GM21390 (cell line): ENCODE data around the gene AVL9.
"Not testable (repeated sequence)": the region's sequence is repeated elsewhere in the genome, so short reads cannot be mapped to it uniquely, and the experiment has no call there.

Experiments
- ATAC-seq: cut with Tn5 transposase; IDR thresholded peaks from one replicate; pipeline ENCODE4 v1.9.1; 2021; ENCODE audit not compliant: unreplicated experiment

Gene AVL9

DNA sequence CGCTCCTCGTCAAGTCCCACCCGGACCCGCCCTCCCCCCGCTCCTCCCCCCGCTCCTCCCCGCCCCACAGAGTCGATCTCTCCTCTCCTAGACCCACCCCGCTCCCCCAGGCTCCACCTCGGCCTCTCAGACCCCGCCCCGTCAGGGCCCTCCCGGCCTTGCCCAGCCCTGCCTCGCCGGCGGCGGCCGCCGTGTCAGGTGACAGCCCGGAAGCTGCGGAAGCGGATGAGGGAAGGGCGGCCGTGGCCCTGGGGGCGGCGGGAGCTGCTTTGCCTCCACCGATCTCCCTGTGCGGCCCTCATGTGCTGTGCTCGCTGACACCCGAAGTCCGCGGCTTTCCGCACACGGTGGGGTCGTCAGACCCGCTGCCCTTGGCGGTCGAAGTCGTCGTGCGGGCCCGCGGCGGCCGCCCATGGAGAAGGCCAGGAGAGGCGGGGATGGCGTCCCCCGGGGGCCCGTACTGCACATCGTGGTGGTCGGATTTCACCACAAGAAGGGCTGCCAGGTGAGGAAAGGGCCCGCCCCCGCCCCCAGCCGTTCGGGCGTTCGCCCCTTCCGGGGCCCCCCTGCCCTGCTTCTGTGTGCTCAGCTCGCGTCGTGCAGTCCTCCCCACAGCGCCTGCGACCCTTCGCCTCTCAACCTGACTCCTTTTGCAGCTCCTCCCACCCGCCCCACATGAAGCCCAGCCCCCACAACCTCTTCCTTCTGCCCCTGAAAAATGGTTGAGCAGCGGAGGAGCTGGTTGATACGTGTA is at the start of gene AVL9:
Gene AVL9 (plus strand): TSS at position 192 of the 754 bp plus-strand sequence. CDS start 221 bp downstream, at position 413.
- ATAC-seq = peak; percentile 94

DNA sequence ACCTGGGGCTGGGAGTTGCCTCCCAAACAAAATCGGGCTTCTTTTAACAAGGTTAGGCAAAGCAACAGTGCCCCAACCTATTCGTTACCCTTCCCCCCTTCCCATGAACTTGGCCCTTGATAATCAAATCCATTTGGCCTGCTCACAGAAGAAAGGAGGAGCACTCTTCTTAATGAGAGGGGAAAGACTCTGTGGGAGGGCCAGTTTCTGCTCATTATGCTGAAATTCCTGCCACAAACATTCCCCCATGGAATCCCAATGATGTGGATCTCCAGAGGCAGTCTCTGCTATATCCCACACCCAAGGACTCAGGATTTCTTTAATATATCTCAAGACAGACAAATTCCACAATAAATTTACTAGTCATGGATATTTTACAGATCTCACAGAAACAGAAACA is 48.1 kb upstream of the AVL9 start:
- ATAC-seq = no peak

DNA sequence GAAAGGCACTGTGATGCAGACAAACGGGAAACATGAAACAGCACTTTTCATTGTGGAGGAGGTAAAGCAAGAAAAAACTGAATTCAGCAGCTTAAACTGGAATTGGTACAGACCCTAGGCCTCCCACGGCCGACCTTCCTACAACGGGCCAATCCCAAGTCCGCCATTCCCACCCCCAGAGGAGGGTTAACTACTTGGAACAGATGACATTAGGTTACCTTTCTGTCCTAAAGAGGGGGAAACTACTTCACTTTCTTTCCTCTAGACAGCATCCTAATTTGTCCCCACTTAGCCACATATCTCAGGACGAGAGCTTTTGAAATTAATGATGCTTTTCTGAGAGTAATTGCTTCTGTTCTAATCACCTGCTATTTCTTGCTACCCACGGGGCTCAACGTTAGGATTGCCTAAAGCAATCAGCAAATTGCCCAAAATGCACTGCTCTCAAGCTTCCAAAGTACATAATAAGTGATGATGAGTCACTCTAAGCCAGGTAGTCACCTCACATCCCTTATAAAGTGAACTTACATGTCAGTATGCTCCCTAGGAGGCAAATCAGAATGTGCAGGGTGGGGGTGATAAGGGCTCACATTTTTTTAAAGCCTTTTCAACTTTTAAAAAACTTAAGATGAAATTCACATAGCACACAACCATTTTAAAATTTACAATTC is 41.8 kb upstream of the AVL9 start:
- no peak for ATAC-seq

DNA sequence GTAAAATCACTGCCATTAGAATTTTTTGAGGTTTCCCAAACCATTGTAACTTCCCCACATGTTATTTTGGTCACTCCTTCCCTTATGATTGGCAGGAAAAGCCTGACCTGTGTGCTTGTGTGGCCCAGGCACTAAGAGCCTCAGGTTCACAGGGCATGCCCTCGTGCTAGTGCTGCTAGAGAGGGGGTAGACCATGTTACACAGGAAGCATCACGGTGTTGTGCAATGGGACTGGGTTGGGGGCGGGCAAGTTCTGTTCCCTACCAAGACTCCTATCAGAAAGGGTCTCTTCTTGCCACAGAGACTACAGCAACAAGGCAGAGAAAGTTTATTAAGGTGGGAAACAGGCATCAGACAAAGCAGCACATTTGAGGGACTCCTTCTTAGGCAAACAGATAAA is 37.3 kb upstream of the AVL9 start:
- ATAC-seq = no peak

DNA sequence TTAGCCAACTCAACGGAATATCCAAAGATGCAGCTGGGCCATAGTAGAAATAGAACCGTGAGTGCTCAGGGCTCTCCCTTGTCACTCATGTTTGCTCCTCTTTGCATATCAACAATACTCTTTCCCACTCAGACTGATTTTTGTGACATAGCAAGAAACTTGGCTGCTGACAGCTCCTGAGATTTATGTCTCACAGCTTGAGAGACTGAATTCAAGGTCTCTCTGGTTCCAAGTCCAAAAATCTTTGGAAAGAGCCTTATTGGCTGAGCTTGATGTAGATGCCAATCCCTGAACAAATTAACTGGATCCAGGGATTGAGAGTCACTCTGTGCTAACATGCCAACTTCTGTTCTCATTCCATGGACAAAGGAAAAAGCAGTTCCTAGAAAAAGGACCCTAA is 35.5 kb upstream of the AVL9 start:
- ATAC-seq = no peak

DNA sequence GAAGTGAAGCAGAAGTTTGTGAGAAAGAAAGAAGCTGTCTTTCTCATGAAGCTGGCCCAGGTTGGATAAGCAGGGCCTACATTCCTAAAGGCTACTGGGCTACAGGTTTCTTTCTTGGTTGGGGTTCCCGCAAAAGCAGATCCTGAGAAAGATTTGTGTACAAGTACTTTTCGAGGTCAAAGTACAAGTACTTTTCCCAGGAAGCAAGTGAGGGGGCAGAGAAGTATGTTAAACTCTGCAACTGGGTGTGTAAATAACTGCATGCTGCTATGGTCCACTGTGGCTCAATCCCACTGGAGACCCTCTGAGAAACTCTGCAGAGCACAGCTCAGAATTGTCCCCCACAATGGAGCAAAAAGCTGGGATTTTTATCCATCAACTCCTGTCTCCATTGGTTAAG is 33.8 kb upstream of the AVL9 start:
- no peak for ATAC-seq

DNA sequence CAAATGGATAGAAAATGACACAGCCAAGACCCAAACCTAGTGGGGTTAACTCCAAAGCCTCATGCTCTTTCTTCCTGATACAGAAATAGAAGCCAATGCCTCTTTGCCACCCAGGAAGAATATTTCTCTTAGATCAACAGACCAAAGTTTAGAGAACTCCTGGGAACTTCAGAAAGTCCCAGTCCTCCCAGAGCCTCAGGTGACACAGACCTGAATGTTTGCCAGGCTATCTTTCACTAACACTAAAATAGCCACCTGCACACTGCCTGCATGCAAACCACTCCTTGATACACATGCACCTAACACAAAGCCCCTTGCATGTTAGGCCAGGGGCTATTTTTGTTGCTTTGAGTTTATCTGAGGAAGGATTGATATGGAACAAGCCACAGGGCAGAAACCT is 32.8 kb upstream of the AVL9 start:
- no peak for ATAC-seq

DNA sequence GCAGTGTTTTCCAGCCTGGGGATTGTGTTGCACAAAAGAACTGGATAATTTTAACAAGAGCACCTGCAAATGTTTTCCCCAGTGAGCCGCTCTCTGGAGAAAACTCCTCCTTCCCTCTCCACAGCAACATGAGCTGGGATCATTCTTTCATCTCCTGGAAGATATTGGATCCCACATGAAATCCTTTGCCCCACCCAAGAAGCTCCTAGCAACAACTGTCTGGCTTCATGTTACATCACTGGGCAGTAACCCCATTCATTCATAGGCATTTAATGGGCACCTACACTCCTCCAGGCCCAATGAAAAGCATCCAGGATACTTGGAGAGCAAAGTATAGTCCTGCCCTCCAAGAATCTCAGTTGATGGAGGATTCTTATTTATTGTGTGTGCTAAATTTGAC is 32.3 kb upstream of the AVL9 start:
- ATAC-seq = no peak

DNA sequence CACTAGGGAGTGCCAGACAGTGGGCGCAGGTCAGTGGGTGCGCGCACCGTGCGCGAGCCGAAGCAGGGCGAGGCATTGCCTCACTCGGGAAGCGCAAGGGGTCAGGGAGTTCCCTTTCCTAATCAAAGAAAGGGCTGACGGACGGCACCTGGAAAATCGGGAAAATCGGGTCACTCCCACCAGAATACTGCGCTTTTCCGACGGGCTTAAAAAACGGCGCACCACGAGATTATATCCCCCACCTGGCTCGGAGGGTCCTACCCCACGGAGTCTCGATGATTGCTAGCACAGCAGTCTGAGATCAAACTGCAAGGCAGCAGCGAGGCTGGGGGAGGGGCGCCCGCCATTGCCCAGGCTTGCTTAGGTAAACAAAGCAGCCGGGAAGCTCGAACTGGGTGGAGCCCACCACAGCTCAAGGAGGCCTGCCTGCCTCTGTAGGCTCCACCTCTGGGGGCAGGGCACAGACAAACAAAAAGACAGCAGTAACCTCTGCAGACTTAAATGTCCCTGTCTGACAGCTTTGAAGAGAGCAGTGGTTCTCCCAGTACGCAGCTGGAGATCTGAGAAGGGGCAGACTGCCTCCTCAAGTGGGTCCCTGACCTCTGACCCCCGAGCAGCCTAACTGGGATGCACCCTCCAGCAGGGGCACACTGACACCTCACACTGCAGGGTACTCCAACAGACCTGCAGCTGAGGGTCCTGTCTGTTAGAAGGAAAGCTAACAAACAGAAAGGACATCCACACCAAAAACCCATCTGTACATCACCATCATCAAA is 30.5 kb upstream of the AVL9 start:
- ATAC-seq = not testable (repeated sequence)

DNA sequence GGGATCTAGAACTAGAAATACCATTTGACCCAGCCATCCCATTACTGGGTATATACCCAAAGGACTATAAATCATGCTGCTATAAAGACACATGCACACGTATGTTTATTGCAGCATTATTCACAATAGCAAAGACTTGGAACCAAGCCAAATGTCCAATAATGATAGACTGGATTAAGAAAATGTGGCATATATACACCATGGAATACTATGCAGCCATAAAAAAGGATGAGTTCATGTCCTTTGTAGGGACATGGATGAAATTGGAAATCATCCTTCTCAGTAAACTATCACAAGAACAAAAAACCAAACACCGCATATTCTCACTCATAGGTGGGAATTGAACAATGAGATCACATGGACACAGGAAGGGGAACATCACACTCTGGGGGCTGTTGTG is 25.3 kb upstream of the AVL9 start:
- not testable (repeated sequence) for ATAC-seq

DNA sequence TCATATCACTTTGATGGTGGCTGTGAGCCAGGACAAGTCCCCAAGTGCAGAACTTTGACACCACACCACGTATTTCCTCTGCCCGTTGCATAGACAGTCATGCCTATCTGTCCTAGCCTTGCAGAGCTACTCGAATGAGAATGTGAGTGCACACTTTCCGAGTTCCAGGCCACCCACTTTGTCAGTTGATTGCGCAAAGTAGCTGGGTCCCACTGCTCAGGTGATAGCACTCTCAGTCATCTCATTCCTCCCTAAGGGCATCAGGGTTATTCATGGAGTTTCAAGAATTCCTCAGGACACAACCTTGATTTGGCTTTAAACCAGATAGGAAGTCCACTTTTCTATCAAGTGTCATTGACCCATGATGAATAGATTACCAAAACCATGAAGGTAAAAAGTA is 24.4 kb upstream of the AVL9 start:
- no peak for ATAC-seq

DNA sequence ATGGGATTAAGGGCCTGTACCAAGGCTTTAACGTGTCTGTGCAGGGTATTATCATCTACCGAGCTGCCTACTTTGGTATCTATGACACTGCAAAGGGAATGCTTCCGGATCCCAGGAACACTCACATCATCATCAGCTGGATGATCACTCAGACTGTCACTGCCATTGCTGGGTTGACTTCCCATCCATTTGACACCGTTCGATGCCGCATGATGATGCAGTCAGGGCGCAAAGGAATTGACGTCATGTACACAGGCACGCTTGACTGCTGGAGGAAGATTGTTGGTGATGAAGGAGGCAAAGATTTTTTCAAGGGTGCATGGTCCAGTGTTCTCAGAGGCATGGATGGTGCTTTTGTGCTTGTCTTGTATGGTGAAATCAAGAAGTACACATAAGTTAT is 23.3 kb upstream of the AVL9 start:
- ATAC-seq = no peak

DNA sequence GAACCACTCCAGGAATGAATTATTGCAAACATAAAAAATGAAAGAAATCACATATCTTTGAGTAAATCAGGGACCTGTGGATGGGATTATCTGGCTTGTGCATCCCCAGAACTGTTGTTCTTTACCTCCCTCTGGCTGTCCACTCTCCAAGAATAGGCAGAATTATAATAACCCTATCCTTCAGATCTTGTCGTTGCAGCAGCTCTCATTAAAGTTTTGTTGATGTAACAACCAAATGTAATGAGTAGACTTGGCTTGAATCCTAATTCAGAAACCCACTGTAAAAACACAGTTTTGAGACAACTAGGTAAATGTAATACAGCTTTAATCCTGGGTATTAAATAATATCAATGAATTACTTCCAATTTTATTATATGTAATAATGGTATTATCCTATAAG is 21.3 kb upstream of the AVL9 start:
- no peak for ATAC-seq

DNA sequence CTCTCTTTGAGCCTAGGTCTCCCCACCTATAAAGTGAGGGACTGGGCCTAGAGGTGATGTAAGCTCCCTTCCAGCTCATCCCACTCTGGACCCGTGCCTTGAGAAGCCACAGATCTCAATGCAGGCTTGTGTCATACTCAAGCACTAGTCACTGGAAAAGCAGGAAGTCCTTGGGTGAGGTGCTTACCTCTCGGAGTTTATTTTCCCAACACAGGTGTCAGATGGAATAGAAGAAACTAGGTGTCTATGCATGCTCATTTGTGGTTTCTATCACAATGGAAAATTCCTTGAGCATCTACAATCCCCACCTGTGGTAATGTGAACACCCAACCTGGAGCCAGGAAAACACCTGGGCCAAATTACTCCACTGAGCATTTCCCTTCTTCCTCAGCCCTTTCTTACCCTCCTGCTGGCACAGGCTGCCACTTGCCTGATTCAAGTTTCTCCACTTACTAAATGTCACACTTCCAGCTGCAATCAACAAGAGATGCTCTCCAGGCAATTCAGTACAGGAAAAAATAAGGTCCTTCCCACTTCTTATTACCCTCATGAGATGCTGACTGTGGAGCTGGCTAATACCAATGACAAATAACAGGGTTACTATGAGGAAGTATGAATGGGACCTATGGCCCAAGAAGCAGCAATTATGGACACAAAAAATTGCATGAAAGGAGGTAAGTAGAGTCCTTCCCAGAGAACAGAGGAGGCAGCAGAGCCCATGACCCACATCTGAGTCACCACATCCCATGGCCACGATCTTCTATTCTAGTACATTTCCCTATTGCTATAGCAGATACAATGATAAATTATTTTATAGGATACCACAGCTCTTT is 18.3 kb upstream of the AVL9 start:
- ATAC-seq = no peak

DNA sequence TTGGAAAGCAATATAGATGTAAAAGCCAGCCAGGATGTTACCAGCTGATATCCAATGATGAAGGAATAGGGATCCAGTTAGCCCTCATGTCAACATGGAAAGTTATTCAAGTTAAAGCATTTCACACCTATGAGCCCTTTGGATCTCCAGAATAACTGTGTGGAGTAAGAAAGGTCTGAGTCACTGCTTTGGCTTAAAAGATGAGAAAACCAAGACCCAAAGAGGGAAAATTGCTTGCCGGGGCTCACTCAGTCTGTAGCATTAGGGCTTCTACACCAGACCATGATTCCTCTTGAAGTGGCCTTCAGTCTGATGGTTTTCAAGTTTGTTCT is 17.7 kb upstream of the AVL9 start:
- no peak for ATAC-seq

DNA sequence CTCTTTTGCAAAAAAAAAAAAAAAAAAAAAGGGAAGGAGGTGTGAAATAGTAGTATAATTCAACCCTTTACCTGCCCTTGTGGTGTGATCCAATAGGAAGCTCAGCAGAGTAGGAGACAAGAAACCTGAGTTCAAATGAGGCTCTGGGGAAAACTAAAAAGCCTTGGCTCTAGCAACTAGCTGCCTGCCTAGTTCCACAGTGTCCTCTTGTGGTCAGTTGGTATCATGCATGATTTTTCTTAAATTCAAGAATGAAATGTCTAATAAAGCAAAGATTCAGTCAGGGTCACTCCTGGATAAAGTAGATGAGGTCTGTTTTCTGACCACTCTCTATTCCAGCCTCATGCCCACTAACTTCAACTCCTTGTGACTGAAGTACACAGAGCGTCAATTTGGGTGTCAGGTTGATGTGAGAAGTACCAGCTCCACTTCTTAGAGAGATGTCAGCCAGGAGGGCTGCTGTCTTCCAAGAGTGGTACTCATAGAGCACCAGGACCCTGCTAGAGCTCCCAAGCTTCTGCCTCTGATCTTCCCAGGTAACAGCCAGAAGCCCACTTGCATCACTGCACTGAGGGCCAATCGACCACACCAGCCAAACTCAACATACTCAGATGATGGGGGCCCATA is 15.6 kb upstream of the AVL9 start:
- no peak for ATAC-seq

DNA sequence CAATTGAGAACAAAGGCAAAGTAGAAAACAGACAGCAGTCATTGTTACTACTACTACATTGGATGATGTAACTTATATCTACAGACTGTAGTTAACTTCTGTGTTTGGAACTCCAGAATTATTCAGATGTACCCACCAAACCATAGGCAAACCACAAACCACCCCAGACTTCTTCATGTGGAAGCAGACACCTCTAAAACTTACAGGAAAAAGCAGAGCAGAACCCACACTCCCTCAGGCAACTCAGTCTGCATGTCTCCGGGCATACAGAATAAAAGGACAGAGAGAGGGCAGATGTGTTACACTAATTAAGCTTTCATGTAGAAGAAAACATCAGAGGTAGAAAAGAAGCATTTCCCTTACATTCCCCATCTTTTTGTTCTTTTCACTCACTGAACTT is 14.1 kb upstream of the AVL9 start:
- ATAC-seq = no peak

DNA sequence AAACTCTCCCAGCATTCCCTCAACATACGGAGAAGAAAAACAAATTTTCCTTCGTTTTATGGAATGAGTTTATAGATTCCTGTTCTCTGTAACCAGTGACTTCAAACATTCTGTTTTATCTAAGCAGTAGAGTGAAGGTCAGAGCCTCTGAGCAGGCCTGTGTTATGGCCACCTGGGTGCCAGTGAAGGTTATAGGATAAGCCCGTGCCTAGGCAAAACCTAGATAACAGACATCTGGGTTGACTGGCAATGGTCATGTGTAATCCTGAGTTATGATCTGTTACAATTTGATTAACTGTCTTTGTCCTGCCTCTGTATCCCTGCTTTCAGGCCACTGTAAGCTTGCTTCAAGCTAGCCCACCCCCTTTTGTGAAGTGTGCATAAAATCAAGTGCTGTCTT is 13.4 kb upstream of the AVL9 start:
- no peak for ATAC-seq

DNA sequence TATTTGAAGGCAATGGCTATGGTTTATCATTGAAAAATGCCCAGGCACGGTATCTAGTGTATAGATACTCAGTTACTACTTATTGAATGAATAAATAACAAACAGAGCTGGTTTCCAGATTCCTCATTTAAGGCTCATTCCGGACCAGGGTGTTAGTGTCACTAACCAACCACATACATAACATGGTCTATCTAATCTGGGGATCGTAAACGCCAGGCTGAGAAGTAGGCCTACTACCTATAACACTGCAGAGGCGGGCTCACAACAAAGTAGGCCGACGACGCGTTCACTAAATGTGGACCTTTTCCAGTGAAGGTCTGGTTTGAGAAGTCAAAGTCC is 5.5 kb upstream of the AVL9 start:
- ATAC-seq = no peak

DNA sequence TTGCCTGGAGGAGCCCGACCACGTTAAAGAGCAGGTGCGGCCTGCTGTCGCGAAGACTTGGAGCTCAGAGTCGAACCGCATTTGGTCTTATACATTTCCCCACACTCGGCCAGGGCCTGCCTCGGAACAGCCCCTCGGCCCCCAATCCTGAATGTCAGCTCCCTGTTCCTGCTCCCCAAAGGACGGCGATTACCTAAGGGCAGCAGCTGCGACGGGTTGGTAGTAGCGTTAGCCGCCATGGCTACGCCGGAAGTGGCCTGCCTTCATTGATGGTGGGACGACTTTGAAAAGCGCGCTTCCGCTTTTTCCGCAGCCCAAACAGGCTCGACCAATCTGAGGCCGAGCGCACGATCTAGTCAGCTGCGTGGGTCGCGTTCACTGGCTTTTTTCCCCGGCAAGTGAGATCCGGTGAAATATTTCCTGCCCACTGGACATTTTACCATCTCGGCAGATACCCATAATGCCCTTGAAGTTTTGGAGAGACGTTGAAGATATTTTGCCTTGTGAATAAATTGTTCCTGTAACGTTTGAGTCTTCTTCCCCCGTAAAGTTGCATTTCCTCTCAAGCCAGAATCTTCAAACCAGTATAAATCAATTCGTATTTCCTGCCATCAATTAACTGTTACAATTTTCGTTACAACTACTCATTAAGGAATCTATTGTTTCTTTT is 5.0 kb upstream of the AVL9 start, which contains the start of gene LSM5:
Gene LSM5 (minus strand): TSS at position 254 of the 670 bp plus-strand sequence. CDS start 15 bp downstream, at position 239.
- ATAC-seq = peak; percentile 87
